Renal pelvis (tissue), 4 donors: ENCODE measurements around the gene PTGS1. TPM values are rescaled to one million over a fixed set of nuclear protein-coding genes. Genes with fewer than 3 reads are reported as not detected.
"Not testable (repeated sequence)": the region's sequence is repeated elsewhere in the genome, so short reads cannot be mapped to it uniquely, and the experiment has no call there.

Experiments
- DNase-seq: peaks from one replicate; pipeline ENCODE4 v3.0.0-alpha.2; 2013
- polyA plus RNA-seq, 3 donors: library from polyadenylated mRNA; unstranded; fragments of 120-200 nt; gene quantifications; one replicate each; pipeline ENCODE4 v1.2.1, GENCODE V29; 2013; ENCODE audit not compliant: insufficient read length in 3 of 3

PTGS1 gene
- polyA plus RNA-seq, 3 donors: 3.9 to 5.3 (median 4.4) TPM

DNA sequence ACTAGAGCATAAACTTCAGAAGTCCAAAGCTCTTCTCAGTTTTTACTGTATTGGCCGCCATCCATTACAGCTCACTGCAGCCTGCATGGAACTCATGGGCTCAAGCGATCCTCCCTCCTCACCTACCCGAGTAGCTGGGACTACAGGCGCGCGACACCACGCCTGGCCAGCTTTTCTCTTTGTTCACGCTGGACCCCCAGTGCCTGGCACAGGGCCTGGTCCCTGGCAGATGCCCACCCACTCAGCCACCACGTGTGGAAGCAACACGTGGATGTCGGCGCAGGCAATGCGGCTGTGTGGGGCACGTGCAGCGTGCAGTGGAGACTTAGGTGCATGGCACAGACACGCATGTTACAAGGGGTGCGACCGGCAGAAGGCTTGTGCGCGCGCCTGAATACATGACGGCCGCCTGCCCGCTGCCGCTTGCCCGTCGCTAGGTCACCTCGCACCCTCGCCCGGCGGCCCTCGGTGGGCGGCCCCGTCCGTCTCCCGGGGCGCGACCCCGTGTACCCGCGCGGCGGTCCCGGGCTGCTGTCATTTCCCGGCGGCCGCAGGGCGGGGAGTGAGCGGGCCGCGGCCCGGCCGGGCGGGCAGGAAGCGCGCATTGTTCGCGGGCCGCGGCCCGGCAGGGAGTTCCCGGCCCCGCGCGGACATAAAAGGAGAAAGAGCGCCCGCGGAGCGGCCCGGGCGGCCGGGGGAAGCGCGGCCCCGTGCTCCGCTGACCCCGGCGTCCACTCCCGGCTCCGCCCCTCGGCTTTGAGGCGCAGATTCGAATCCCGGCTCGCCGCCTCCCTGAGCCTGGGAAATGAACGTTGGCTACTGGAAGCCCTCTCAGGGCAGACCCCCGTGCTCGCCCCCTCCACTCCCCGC, 24.1 kb upstream of the PTGS1 start:
- DNase-seq: peak; percentile 22

DNA sequence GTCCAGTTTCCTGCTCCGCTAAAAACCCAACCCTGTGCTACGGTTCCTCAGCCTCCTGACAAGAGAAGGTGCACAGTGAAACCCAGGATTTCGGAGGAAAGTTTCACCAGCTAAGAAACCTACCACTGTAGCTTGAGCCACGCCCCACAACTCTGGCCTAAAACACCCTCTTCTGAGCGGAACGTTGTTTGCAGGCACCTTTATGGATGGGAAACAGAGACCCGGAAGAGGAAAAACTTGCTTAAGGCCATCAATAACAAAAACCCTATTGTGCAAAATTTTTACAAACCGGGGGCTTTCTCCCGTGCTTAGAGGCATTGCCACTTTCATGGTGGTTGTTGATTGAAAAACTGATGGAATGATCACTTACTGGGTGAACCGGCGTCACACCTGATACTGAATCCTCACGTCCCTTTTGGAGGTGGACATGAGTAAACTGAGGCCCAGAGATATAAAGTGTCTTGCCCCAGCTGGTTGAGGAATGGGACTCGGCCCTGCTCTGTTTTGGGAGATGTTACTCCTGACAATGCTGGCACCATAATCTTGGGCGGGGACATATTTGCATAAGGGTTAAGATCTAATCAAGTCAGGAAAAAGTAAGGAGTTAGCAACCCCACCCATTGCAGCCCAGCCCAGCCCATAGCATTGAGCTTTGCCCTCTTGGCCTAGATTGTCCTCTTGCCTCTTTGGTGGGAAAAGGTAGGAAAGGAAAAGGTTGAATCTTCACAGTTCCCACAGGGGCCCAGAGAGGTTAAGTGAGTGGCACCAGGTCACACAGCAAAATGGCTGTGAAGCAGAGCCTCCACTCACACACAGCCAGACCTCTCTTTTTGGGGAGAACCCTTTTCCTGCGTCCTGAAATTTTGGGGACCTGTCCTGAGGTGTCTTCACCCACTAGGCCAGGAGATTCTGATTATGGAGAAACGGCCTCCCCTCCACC, 23.2 kb upstream of the PTGS1 start:
- no peak for DNase-seq

DNA sequence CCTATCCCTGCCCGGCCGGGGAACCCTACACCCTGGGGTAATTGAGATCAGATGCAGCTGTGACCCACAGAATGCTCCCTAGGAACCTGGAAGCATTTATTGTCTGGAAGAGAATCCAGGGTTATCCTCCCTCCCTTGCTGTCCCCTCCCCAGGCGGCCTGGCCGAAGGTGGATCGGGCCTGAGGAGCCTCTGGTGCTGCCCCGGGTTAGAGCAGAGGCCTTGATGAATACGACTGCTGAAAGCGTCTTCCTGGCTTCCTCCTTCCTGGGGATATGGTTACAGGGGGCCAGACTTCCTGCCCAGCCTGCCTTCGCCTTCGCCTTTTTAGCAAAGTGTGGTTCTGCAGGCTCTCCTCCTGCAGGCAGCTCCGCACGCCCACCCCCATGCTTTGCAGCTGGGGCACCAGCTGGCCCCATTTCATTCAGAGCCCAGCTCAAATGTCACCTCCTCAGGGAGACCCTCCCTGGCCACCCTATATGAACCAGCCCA, 22.5 kb upstream of the PTGS1 start:
- no peak for DNase-seq

DNA sequence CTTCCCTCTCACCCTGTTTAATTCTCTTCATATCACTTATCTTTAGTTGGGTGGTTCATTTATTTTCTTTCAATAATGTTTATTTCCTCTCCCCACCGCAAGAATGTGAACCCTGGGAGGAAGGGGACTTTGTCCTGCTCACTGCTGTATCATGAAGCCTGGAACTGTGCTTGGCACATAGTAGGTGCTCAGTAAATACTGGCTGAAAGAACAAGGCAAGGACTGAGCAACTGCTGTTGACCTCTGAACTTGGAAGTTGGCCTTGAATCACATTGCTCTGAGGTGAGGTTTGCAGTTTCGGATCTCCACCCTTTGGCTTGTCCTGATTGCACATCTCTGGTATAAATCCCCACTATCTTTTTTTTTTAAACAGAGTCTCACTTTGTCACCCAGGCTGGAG, 22.0 kb upstream of the PTGS1 start:
- no peak for DNase-seq

DNA sequence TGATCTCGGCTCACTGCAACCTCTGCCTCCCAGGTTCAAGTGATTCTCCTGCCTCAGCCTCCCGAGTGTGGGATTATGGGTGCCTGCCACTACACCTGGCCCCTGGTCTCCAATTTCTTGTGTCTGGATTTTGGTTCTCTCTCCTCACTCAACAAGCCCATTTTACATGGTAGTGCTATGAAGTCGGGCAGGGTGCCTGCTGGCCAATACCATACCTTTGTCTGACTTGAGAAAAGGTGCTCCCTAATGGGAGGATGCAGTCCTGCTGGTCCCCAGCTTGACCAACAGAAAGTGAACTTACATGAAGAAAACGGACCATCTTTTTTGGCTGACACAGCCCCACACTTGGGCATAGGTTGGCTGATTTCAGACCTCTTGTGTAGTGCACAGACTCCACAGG, 21.6 kb upstream of the PTGS1 start:
- DNase-seq: no peak

DNA sequence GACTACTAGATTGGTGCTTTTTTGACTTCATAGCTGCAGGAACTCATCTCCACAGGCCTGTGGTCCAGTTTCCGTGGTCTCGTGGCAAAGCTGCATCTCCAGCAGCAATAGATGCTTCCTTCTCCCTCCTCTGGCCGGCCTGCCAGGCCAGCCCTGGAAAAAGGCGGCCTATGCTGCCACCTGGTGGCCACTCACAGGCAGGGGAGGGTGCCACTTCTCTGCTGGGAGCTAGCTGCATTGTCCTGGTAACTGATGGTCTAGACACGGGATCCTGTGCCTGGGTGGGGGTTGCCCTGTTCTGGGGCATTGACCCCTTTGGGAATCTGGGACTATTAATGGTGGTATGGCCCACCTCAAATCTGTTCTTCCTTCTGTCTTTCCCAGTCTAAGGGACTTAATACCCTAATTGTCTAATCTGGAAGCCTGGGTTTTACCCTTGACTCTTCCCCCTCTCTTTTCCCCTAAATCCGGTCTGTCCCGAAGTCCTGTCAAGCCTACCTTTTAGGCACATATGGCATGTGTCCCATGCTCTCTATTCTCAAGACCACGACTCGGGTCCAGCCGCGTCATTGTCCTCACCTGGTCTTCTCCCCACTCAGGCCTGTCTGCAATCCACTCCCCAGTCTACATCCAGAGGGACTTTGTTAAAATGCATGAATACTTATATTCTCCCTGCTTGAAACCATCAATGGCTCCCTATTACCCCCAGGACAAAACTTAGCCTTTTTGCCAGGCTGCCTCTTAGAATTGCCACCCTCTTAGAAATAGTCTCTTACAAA, 20.1 kb upstream of the PTGS1 start:
- DNase-seq: peak; percentile 56

DNA sequence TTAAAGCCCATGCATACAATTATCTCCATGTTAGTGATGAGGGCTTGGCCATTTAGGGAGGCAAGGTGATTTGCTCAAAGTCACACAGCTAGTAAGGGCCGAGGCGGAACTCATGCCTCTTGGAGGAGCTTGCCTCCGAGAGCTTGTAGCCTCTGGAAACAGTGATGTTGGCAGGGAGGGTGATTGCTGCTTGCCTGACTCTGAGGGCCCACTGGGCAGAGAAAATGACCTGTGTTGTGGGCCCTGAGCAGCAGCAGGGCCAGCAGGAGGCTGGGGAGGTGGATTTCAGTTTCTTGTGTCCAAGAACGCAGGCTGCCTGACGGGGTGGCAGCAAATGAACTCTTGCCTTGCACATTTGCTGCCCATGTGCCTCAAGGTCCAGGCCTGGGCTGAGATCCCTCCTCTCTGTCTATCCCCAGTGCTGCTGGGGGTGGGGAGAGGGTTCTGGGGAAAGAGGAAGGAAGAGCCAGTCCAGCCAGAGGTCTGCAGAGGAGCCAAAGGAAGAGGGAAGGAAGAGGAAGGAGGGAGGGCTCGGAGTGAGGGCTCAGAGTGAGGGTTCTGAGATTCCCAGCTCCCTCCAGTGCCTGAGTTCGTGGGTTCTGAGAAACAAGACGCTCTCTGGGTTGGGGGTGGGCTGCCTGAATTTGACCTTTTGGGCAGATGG, 16.2 kb upstream of the PTGS1 start:
- DNase-seq: no peak

DNA sequence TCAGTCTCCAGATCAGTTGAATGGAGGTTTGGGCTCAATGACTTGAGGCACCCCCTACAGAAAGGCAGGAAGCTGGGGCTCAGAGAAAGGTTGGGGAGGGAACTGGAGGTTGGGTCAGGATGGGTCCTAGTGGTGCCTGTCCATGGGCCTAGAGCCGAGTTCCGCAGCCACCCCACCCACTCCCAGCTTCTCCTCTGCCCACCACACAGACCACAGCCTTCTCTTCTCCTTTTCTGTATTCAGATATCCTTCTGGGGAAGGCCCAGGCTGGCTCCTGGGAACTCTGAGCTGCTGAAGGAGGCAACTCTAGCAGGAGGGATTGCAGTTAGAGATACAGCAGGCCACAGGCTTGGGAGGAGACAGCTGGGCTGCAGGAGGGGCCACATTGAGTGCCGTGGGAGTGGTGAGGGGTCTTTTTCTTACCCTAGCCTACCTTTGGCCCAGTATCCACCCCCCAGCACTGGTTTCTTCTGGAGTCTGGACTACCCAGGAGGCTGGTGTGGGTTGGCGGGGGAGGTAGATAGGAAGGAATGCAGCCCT, 15.4 kb upstream of the PTGS1 start:
- no peak for DNase-seq

DNA sequence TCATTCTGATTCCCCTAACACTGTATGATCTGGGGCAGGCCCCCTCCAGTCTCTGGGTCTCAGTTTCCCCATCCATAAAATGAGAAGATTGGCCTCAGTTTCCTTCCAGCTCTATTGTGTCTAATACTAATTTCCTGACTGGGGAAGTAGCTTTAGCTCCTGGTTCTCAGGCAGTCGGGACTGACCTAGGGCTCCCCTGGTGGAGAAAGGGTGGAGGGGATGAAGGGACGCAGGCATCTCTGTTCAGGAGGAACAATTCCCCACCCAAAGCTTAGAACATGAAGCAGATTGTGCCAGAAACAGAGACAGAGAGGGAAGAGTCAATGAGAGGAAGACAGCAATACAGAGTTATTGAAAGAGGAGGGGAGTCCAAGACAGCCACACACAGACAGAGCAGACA, 14.2 kb upstream of the PTGS1 start:
- DNase-seq: no peak

DNA sequence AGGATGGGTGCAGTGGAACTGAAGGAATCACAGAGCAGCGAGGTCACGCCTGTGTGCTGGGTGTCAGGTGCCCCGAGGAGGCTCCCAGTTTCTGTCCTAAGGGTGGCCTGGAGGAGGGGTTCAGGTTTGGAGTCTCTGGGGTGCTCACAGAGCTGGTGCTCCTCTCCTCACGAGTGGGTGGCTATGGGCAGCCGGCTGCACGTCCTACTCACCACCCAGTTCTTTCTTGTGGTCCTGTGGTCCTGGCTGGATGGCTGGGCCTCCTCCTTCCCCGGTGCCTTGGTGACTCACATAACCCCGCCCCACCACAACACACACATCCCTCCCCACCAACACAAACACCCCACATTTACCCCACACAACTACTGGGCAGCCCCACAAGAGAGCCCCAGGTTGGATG, 9.9 kb upstream of the PTGS1 start:
- DNase-seq: no peak

DNA sequence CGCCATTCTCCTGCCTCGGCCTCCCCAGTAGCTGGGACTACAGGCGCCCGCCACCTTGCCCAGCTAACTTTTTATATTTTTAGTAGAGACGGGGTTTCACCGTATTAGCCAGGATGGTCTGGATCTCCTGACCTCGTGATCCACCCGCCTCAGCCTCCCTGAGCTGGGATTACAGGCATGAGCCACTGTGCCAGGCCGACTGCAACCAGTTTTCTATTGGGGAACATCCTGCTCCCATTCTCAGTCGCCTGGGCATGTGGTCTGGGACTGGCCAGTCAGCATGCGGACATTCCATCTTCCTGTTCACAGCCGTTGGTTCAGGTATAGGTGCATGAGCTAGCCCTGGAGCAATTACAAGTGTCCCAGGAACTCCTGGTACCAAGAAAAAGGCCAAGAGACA, 7.7 kb upstream of the PTGS1 start:
- not testable (repeated sequence) for DNase-seq

DNA sequence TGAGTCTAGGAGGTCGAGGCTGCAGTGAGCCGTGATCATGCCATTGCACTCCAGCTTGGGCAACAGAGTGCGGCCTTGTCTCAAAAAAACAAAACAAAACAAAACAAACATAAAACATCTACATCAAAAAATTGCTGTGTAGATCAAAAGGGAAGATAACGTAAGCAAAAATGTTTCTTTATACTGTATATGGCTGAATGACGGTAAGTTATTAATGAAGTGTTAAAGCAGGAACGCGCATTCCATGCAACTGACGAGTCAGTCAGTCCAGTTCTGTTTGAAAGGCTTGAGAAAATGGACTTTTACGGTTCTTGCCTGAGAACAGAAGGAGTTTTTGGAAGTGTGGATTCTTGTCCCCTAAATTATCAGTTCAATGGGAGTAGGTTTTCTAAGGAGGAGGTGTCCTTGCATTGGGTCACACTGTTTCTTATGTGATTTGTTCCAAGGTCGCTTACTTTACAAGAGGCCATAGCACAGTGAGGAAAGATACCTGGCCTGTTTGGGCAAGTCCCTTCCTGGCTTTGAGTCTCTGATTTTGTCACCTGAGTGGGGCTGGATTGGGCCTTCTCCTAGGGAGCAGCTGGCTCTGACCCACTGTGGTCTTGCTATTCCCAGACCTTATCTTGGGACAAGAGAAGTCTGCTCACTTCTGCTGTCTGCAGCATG, 6.6 kb upstream of the PTGS1 start:
- DNase-seq: no peak

DNA sequence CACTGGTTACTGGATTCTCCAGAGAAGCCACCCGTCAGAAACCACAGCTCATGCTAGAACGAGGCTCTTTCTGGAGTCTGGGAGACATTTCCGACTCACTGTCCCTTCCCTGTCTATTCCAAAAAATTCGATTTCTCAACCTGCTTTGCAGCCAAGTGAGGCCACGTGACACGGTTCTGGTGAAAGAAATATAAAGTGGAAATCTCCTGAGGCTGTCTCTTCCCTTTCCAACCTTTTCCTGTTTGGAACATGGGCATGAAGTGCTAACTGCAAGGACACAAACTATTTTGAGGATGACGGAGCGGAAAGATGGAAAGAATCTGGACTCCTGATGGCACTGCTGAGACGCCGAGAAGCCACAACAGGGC, 6.1 kb upstream of the PTGS1 start:
- no peak for DNase-seq

DNA sequence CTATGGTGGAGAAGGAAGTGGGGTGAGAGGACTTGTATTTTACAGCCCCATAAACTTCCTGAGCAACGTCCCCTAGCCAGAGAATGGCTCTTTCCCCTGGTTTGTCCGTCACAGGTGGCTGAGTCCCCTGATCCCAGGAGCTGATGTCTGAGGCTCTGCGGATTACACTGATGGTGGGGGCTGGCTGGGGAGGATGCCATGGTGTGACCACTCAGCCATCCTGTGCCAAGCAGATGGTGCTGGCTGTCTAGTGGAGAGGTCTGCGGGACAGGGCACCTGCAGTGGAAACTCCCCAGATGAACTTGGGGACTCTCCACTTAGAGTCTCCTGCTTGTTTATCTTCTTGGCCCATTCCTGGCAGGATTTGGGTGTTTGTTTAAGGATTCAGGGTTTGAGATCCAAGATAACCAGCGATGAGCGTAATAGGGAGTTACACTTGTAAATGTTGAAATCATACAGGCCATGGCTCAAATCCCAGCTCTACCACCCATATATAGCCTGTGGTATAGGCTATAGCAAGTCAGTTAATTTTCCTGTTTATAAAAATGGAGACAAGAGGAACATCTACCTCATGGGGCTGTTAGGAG, 4.7 kb upstream of the PTGS1 start:
- no peak for DNase-seq

DNA sequence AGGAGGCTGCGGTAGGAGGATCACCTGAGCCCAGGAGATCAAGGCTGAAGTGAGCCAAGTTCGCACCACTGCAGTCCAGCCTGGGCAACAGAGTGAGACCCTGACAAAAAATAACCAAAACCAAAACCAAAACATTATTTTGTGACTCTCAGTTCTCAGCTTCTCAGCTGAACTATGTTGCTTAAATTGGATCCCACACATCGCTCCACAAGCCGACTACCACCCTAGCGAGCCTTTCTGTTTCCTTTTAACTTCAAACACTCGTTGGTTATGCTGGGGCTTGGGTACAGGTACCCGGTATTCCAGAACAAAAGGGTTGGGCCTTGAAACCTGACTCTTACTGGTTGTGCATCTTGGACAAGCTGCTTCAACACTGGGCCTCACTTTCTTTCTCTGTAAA, 3.8 kb upstream of the PTGS1 start:
- DNase-seq: no peak

DNA sequence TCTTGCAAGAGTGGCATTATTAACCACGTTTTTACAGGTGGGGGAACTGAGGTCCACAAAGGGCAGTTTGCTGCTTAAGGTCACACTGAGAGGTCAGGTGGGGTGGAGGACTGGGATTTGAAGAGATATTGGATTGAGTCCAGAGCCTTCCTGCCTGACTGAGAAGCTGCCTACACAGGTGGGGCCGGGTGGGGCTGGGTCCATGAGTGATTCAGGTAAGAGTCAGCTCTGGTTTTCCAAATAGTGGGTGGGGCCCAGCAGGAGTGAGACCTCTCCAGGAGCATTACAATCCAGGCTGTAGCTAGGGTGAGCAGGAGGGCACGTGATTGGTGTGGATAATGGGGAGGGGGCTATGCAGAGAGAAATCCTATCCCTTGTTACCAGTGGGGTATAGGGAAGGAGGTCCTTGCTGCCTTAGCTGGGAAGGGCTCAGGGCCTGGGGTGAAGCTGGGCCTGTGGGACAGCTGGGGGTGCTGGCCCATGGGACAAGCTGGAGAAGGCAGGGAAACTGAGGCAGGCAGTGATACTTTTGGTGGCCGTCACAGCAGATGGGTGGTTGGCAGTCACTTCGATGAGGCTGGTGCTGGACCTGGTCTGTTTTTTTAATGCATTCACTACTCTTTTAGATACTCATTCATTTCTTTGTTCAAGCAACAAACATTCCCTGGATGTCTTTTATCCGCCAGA, 2.9 kb upstream of the PTGS1 start:
- no peak for DNase-seq

DNA sequence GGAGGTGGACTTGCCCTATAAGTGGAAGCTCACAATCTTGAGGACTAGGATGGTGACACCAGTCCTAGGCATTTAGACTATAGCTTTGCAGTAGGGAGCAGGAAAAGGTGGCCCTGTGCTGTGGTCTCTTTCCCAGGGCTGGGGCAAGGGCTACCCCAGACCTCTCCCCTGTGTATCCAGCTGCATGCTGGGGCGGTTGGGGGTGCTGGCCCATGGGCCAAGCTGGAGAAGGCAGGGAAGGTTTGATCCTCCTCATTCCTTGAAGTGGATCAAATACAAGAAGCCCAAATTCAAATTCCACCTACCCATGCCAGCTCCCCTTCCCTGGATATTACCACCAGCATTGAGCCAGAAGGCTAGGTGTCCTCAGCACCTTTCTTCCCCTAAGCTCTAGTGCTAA, 2.2 kb upstream of the PTGS1 start:
- no peak for DNase-seq

DNA sequence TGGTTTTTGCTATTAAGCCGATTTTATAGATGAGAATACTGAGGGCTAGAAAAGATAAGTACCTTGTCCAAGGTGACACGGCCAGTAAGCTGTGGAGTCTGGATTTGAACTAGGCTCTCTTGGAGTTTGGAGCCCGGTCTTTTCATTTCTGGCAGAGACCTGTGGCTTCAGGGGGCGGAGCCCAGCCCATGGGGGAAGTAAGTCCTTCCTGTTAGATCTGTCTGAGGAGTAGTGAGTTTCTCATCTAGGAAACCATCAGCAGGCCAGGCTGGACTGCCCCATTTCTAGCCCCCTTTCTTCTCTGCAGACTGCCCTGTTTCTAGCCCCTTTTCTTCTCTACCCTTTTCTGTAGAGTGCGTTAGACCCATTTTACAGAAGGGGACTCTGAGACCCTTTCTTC, 521 bp upstream of the PTGS1 start:
- no peak for DNase-seq

DNA sequence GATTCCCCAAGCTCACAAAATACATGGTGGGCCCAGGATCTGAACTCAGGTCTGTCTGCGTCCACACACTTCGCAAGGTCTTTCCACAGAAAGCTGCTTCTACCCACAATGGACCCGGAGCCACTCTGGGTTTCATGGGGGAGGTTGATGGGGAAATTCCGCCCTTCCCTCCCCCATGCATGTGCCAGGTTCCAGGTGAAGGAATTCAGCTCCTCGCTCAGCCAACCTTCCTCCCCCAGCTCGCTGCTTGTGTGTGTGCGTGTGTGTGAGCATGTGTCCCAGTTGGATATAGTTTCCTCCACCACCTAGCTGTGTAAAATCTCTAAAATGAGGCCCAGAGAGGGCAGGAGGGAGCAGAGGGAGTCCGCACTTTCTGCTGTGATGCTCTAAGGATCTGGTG, 1.0 kb downstream of the PTGS1 start:
- DNase-seq: peak; percentile 37
